ENCODE data around the gene NEK4. TPM values are rescaled to one million over a fixed set of nuclear protein-coding genes. Genes with fewer than 3 reads are reported as not detected.
A peak's percentile ranks its signal among the peaks of the same experiment; 100 is the strongest.

The NEK4 gene
- total RNA-seq, 1 donor from 2014 or later = 52.3 TPM

- Mint-ChIP-seq H3K27me3 (ENCODE audit: low read depth) (no peaks in the 10 kb centered on the region), H3K4me1 (peaks cover 20% of the 10 kb centered on the region), H3K36me3 (ENCODE audit: low read depth) (no peaks in the 10 kb centered on the region), H3K9me3 (no peaks in the 10 kb centered on the region), H3K27ac (ENCODE audit: unreplicated experiment) (no peak overlapping the region), H3K4me3 (peak overlapping the region; percentile 8)
- DNase-seq (ENCODE audit: low read depth, low spot score) = no peak
- TF ChIP-seq CTCF (conservative IDR thresholded peaks at IDR 0.05) = no peak
Observed at GRCh38 chr3:52773361-52774065, 2.8 kb upstream of the NEK4 start.

- no peaks in the 10 kb centered on the region for H3K9me3 Mint-ChIP-seq
- peak overlapping the region; percentile 95 for H3K4me3 Mint-ChIP-seq
- peaks cover 20% of the 10 kb centered on the region for H3K4me1 Mint-ChIP-seq
- H3K36me3 Mint-ChIP-seq (ENCODE audit: low read depth) = peaks cover 2% of the 10 kb centered on the region
- TF ChIP-seq CTCF (conservative IDR thresholded peaks at IDR 0.05) = no peak
- no peak for DNase-seq (ENCODE audit: low read depth, low spot score)
- no peaks in the 10 kb centered on the region for H3K27me3 Mint-ChIP-seq (ENCODE audit: low read depth)
- H3K27ac Mint-ChIP-seq (ENCODE audit: unreplicated experiment) = no peak overlapping the region
Observed at GRCh38 chr3:52771702-52772101, 962 bp upstream of the NEK4 start.

- TF ChIP-seq CTCF (conservative IDR thresholded peaks at IDR 0.05) = no peak
- H3K36me3 Mint-ChIP-seq (ENCODE audit: low read depth) = peaks cover 2% of the 10 kb centered on the region
- no peak for DNase-seq (ENCODE audit: low read depth, low spot score)
- no peaks in the 10 kb centered on the region for H3K27me3 Mint-ChIP-seq (ENCODE audit: low read depth)
- peak overlapping the region; percentile 95 for H3K4me3 Mint-ChIP-seq
- no peaks in the 10 kb centered on the region for H3K9me3 Mint-ChIP-seq
- H3K4me1 Mint-ChIP-seq = peaks cover 20% of the 10 kb centered on the region
- peak overlapping the region; percentile 99 for H3K27ac Mint-ChIP-seq (ENCODE audit: unreplicated experiment)
Observed at GRCh38 chr3:52771334-52771681, 568 bp upstream of the NEK4 start.

- no peaks in the 10 kb centered on the region for H3K27me3 Mint-ChIP-seq (ENCODE audit: low read depth)
Observed at GRCh38 chr3:52769786-52770455, 819 bp downstream of the NEK4 start.

GRCh38 chr3:52763466-52763865 is 7.3 kb downstream of the NEK4 start:
- no peak for DNase-seq (ENCODE audit: low read depth, low spot score)
- Mint-ChIP-seq H3K9me3 (no peaks in the 10 kb centered on the region), H3K27me3 (ENCODE audit: low read depth) (no peaks in the 10 kb centered on the region), H3K4me3 (no peak overlapping the region), H3K4me1 (no peaks in the 10 kb centered on the region), H3K36me3 (ENCODE audit: low read depth) (peaks cover 13% of the 10 kb centered on the region), H3K27ac (ENCODE audit: unreplicated experiment) (no peak overlapping the region)
- TF ChIP-seq CTCF (conservative IDR thresholded peaks at IDR 0.05) = no peak

More at GRCh38 chr3:52769786-52770455, 819 bp downstream of the NEK4 start:
- no peak for TF ChIP-seq CTCF (conservative IDR thresholded peaks at IDR 0.05)
- Mint-ChIP-seq H3K27ac (ENCODE audit: unreplicated experiment) (peak overlapping the region; percentile 94), H3K4me1 (peaks cover 20% of the 10 kb centered on the region), H3K9me3 (no peaks in the 10 kb centered on the region), H3K36me3 (ENCODE audit: low read depth) (peaks cover 2% of the 10 kb centered on the region), H3K4me3 (peak overlapping the region; percentile 95)
- DNase-seq (ENCODE audit: low read depth, low spot score) = no peak
